Measurements from ENCODE around the gene GINS1. TPM values are rescaled to one million over a fixed set of nuclear protein-coding genes. Genes with fewer than 3 reads are reported as not detected.
"Not testable (repeated sequence)": the region's sequence is repeated elsewhere in the genome, so short reads cannot be mapped to it uniquely, and the experiment has no call there.

GINS1 gene
- total and polyA plus RNA-seq, 2 of the 13 experiments (the other 11 are each of a cell fraction or from before 2014, with no cell fraction given) = 14.6 to 59.9 TPM

DNA sequence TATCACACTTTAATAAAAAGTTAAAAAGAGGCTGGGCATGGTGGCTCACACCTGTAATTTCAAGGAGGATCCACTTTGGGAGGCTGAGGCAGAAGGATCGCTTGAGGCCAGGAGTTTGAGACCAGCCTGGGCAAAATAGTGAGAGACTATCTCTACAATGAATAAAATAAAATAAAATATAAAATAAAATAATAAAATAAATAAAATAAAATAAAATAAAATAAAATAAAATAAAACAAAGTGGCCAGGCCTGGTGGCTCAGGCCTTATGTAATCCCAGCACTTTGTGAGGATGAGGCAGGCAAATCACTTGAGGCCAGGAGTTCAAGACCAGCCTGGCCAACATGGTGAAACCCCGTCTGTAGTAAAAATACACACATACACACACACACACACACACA lies 65.8 kb downstream of the GINS1 start:
- H3K9ac ChIP-seq (ENCODE audit: insufficient read depth, low read depth, low read length); DNase-seq (ENCODE audit: low spot score); POLR2A ChIA-PET; H4K20me1 ChIP-seq (ENCODE audit: insufficient read depth, low read length); in situ Hi-C loops (cut with HindIII; ENCODE audit: extremely low pct_ligation_motif_present, low pct_unique_long_range_greater_than_20kb); H3K4me3 ChIP-seq (replicated peaks in 1 of 3; ENCODE audit: insufficient read depth in 1 of 3, low read depth in 2 of 3, low read length in 3 of 3); H3K27me3 ChIP-seq (ENCODE audit: control insufficient read depth in 1 of 2, insufficient read depth in 2 of 2, low read length in 2 of 2); H3K4me1 ChIP-seq (ENCODE audit: insufficient read depth, low read length); FAIRE-seq; H2AFZ ChIP-seq (ENCODE audit: low read length); CTCF ChIA-PET (ENCODE audit: low intra/inter-chr PET ratio, low total read pairs); ATAC-seq; H3K4me2 ChIP-seq (ENCODE audit: low read depth, low read length); H3K27ac ChIP-seq (ENCODE audit: extremely low read length, insufficient read depth, low read length); BruUV-seq (replicated peaks); intact Hi-C loops (cut with micrococcal nuclease; ENCODE audit: unreplicated experiment); H3K79me2 ChIP-seq (ENCODE audit: insufficient read depth, low read length); H3K9me3 ChIP-seq (ENCODE audit: low read length): not testable (repeated sequence)
- peaks cover 32 to 53% of the 10 kb centered on the region in 2 experiments for H3K36me3 ChIP-seq (replicated peaks in 1 of 2; ENCODE audit: control insufficient read depth in 1 of 2, insufficient read depth in 2 of 2, low read length in 2 of 2)
- 94% methylated on average over 2 of the region's 2 CpGs for WGBS (ENCODE audit: low lambda C conversion rate)

DNA sequence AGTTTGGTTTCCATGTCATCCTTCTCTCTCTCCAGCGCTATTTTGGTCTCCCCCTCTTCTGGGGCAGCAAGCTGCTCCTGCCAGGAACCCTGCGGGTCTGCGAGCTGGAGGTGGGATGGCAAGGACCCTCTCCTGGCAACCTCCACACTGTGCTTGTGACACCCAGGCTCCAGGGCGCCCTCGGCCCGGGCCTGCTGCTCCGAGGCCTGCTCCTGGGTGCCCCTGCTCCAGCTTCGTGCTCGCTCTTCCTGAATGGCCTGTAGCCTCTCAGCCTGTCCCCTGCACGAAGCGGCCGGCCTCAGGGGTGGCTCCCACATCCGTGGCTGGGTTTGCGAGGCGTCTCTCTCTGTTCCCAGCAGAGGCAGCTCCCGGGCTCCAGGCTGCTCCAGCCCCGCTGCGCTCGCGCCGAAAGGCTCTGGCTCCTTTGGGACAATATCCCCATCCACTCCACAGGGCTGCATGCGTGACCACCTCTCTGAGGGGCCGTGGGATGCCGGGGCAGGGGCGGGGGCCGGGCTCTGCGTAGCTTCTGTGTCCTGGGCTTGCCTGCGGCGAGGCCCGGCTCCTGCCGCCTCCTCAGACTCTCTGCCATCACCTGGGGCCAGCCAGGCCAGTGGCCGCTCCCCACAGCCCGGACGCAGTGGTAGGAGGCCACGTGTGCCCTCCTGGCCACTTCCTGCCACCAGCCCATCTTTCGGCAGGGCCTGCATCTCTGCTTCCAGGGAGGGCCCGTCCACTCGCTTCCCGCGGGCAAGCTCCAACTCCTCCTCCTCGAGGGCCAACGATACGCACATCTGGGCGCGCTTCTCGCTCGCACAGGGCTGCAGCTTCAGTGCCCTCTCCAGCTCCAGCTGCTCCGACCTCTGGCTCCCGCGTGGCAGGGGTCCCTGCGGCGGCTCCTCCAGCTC lies 68.9 kb downstream of the GINS1 start:
- Histone ChIP-seq H3K27ac (ENCODE audit: extremely low read length, insufficient read depth, low read length) (no peak overlapping the region), H3K36me3 (replicated peaks in 1 of 2; ENCODE audit: control insufficient read depth in 1 of 2, insufficient read depth in 2 of 2, low read length in 2 of 2) (peaks cover 49 to 59% of the 10 kb centered on the region in 2 experiments), H4K20me1 (ENCODE audit: insufficient read depth, low read length) (no peaks in the 10 kb centered on the region), H3K9ac (ENCODE audit: insufficient read depth, low read depth, low read length) (no peak overlapping the region), H3K4me3 (replicated peaks in 1 of 3; ENCODE audit: insufficient read depth in 1 of 3, low read depth in 2 of 3, low read length in 3 of 3) (no peak overlapping the region), H3K9me3 (ENCODE audit: low read length) (no peaks in the 10 kb centered on the region), H3K27me3 (ENCODE audit: control insufficient read depth in 1 of 2, insufficient read depth in 2 of 2, low read length in 2 of 2) (no peaks in the 10 kb centered on the region), H2AFZ (ENCODE audit: low read length) (no peak overlapping the region), H3K79me2 (ENCODE audit: insufficient read depth, low read length) (no peaks in the 10 kb centered on the region), H3K4me1 (ENCODE audit: insufficient read depth, low read length) (no peaks in the 10 kb centered on the region), H3K4me2 (ENCODE audit: low read depth, low read length) (no peak overlapping the region)
- WGBS (ENCODE audit: low lambda C conversion rate) = 98% methylated on average over 43 of the region's 52 CpGs
- FAIRE-seq (no peak), ATAC-seq (peak; percentile 13), DNase-seq (ENCODE audit: low spot score) (no peak)
- in situ Hi-C loops (cut with HindIII; ENCODE audit: extremely low pct_ligation_motif_present, low pct_unique_long_range_greater_than_20kb) (no loop called here), intact Hi-C loops (cut with micrococcal nuclease; ENCODE audit: unreplicated experiment) (no loop called here)
- TSS peak; percentile 32 for BruUV-seq (replicated peaks)
- CTCF ChIA-PET (ENCODE audit: low intra/inter-chr PET ratio, low total read pairs) = no interaction called here
- POLR2A ChIA-PET = no interaction called here
- TF ChIP-seq SKI (IDR thresholded peaks at IDR 0.05; ENCODE audit: partially characterized antibody) (no peak), NR2C2 (CRISPR knock-in tag; IDR thresholded peaks at IDR 0.05; ENCODE audit: borderline replicate concordance) (no peak), TGIF2 (CRISPR knock-in tag; IDR thresholded peaks at IDR 0.05) (no peak), REXO4 (CRISPR knock-in tag; IDR thresholded peaks at IDR 0.05; ENCODE audit: borderline replicate concordance) (no peak), ZNF703 (CRISPR knock-in tag; IDR thresholded peaks at IDR 0.05; ENCODE audit: borderline replicate concordance) (no peak), CCDC6 (CRISPR knock-in tag; IDR thresholded peaks at IDR 0.05) (no peak), RBM39 (IDR thresholded peaks at IDR 0.05; ENCODE audit: low read depth, low read length, poor library complexity, severe bottlenecking) (peak; percentile 8), ZNF768 (CRISPR knock-in tag; IDR thresholded peaks at IDR 0.05) (peak; percentile 7; the same call in 1 of the 2 replicates)
- TF ChIP-seq, protein P1, sequence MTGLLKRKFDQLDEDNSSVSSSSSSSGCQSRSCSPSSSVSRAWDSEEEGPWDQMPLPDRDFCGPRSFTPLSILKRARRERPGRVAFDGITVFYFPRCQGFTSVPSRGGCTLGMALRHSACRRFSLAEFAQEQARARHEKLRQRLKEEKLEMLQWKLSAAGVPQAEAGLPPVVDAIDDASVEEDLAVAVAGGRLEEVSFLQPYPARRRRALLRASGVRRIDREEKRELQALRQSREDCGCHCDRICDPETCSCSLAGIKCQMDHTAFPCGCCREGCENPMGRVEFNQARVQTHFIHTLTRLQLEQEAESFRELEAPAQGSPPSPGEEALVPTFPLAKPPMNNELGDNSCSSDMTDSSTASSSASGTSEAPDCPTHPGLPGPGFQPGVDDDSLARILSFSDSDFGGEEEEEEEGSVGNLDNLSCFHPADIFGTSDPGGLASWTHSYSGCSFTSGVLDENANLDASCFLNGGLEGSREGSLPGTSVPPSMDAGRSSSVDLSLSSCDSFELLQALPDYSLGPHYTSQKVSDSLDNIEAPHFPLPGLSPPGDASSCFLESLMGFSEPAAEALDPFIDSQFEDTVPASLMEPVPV (CRISPR knock-in tag; IDR thresholded peaks at IDR 0.05) = no peak
- TF ChIP-seq, protein P2, sequence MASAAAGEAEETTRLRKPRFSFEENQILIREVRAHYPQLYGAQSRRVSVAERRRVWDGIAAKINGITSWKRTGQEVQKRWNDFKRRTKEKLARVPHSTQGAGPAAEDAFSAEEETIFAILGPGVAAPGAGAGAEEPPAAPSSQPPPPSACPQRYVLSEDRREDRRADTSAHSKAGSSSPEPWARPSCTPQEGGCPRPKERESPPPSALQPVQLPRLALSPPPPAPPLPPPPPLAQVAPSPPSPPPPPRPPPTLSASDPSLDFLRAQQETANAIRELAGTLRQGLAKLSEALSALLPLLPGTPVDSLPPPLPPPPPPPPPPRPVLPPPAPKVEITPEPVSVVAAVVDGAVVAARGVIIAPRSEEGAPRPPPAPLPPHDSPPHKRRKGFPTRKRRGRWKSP (CRISPR knock-in tag; IDR thresholded peaks at IDR 0.05) = no peak
- TF ChIP-seq, protein P3, sequence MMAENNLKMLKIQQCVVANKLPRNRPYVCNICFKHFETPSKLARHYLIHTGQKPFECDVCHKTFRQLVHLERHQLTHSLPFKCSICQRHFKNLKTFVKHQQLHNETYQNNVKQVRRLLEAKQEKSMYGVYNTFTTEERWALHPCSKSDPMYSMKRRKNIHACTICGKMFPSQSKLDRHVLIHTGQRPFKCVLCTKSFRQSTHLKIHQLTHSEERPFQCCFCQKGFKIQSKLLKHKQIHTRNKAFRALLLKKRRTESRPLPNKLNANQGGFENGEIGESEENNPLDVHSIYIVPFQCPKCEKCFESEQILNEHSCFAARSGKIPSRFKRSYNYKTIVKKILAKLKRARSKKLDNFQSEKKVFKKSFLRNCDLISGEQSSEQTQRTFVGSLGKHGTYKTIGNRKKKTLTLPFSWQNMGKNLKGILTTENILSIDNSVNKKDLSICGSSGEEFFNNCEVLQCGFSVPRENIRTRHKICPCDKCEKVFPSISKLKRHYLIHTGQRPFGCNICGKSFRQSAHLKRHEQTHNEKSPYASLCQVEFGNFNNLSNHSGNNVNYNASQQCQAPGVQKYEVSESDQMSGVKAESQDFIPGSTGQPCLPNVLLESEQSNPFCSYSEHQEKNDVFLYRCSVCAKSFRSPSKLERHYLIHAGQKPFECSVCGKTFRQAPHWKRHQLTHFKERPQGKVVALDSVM (CRISPR knock-in tag; IDR thresholded peaks at IDR 0.05) = no peak

All from HepG2 (cell line).